Gastrocnemius medialis (tissue), 4 donors: Measurements from ENCODE around the gene HHATL. TPM values are rescaled to one million over a fixed set of nuclear protein-coding genes. Genes with fewer than 3 reads are reported as not detected.

ENCODE experiments used
- ATAC-seq, 2 donors: fragments of 150-250 bp; one replicate each; pipeline ENCODE4 v1.9.1; 2016
- DNase-seq, 2 donors: peaks; one replicate each; pipeline ENCODE4 v3.0.0-alpha.2; 2019
- H3K27ac ChIP-seq, 4 donors: fragments of 200-600 bp; sonication (generic); 1 replicate in 1 of 4; 2 replicates in 3 of 4; pipeline ENCODE4 v1.5.1; 2016 to 2018; ENCODE audit warnings: mild to moderate bottlenecking in 2 of 4, moderate library complexity in 1 of 4
- H3K27me3 ChIP-seq, 3 donors: fragments of 200-600 bp; sonication (generic) in 2 of 3; 1 replicate in 1 of 3; 2 replicates in 2 of 3; pipeline versions ENCODE4 v1.5.1 to v1.6.0; 2016 to 2019; ENCODE audit warnings: mild to moderate bottlenecking in 1 of 3, moderate library complexity in 1 of 3
- H3K36me3 ChIP-seq, 2 donors: fragments of 200-600 bp; sonication (generic) in 1 of 2; one replicate each; pipeline ENCODE4 v1.5.1; 2017 to 2018
- H3K4me1 ChIP-seq, 2 donors: fragments of 200-600 bp; sonication (generic) in 1 of 2; one replicate each; pipeline ENCODE4 v1.5.1; 2016 to 2017; ENCODE audit warnings: mild to moderate bottlenecking in 2 of 2
- H3K4me3 ChIP-seq, 4 donors: fragments of 200-600 bp; sonication (generic) in 3 of 4; 1 replicate in 1 of 4; 2 replicates in 3 of 4; pipeline ENCODE4 v1.5.1; 2016 to 2019; ENCODE audit warnings: mild to moderate bottlenecking in 2 of 4
- H3K9me3 ChIP-seq, 3 donors: fragments of 200-600 bp; sonication (generic) in 2 of 3; 1 replicate in 1 of 3; 2 replicates in 2 of 3; pipeline ENCODE4 v1.5.1; 2016 to 2019
- POLR2A ChIP-seq, 2 donors: fragments of 450-650 bp; IDR thresholded peaks; one replicate each; pipeline ENCODE4 v1.6.1; 2017; ENCODE audit warnings: antibody characterized with exemption in 2 of 2, mild to moderate bottlenecking in 2 of 2, moderate library complexity in 2 of 2
- in situ Hi-C, 4 donors: fragments of 200-750 bp; cut with MboI; loops; one replicate each; pipeline versions ENCODE4 v1.15.0 to v1.8.0; 2017; ENCODE audit warnings: low sequenced_read_pairs in 4 of 4
- intact Hi-C: fragments of 100-400 bp; cut with DNase I; formaldehyde crosslinking; loops from one replicate; pipeline ENCODE4 v1.15.1; 2023; ENCODE audit warnings: low total_unique reads
- total RNA-seq, 4 donors: library from RNA; depleted of rRNA; stranded (reverse); fragments of >200 nt; gene quantifications; one replicate each; pipeline versions ENCODE4 v1.1.0 to v1.2.3, GENCODE V29; 2016
- TF ChIP-seq, protein P1 (sequence below), 5 experiments: fragments of 450-650 bp in 3 of 5; fragments of 200-600 bp in 2 of 5; sonication (generic) in 2 of 5; IDR thresholded peaks in 4 of 5; conservative IDR thresholded peaks in 1 of 5; 1 replicate in 4 of 5; 2 replicates in 1 of 5; pipeline ENCODE4 v1.5.1; 2016 to 2019; ENCODE audit warnings: antibody characterized with exemption in 5 of 5, mild to moderate bottlenecking in 3 of 5, moderate library complexity in 3 of 5

The HHATL gene
- total RNA-seq, 4 donors from 2014 or later = 78.0 to 309 (median 164) TPM

DNA sequence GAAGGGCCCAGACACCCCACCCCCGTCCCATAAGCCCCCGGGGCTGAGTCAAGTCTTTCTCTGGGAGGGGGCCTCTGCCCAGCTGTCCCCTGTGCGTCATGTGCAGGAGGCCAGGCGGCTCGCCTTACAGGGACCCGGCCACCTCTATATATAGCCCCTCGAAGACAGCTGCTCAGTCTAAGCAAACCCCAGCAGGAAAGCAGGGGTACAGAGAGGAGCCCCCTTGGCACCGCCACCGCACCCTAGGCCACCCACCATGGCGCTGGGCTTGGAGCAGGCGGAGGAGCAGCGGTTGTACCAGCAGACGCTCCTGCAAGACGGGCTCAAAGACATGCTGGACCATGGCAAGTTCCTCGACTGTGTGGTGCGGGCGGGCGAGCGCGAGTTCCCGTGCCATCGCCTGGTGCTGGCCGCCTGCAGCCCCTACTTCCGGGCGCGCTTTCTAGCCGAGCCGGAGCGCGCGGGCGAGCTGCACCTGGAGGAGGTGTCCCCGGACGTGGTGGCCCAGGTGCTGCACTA, 17.2 kb downstream of the HHATL start, which contains the start of gene KLHL40:
Gene KLHL40, plus strand, starts transcription at position 175 of the 519 bp plus-strand sequence. Its CDS starts 82 bp downstream, at position 257.
- H3K36me3 ChIP-seq = peaks cover 0 to 22% of the 10 kb centered on the region in 2 donors
- TF ChIP-seq POLR2A (IDR thresholded peaks at IDR 0.05) = peak; percentile 97 to 98
- TF ChIP-seq, protein P1, sequence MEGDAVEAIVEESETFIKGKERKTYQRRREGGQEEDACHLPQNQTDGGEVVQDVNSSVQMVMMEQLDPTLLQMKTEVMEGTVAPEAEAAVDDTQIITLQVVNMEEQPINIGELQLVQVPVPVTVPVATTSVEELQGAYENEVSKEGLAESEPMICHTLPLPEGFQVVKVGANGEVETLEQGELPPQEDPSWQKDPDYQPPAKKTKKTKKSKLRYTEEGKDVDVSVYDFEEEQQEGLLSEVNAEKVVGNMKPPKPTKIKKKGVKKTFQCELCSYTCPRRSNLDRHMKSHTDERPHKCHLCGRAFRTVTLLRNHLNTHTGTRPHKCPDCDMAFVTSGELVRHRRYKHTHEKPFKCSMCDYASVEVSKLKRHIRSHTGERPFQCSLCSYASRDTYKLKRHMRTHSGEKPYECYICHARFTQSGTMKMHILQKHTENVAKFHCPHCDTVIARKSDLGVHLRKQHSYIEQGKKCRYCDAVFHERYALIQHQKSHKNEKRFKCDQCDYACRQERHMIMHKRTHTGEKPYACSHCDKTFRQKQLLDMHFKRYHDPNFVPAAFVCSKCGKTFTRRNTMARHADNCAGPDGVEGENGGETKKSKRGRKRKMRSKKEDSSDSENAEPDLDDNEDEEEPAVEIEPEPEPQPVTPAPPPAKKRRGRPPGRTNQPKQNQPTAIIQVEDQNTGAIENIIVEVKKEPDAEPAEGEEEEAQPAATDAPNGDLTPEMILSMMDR (IDR thresholded peaks at IDR 0.05 in 4 of 5, conservative IDR thresholded peaks at IDR 0.05 in 1 of 5) = peak in 1 of 5 experiments; percentile 8
- H3K4me1 ChIP-seq = peaks cover 40 to 57% of the 10 kb centered on the region in 2 donors
- intact Hi-C loops = loop anchor here (1.0 to 2.0 kb wide), 3 partner anchors 15 to 55 kb away; no protein-coding TSS in a partner anchor
- H3K27ac ChIP-seq = peak within 1 kb of the TSS; percentile 94 to 100 (median 99)
- no peaks in the 10 kb centered on the region for H3K27me3 ChIP-seq
- in situ Hi-C loops = no loop called here
- ATAC-seq (peak; percentile 25 to 37), DNase-seq (peak; percentile 80 to 94)
- peak within 1 kb of the TSS; percentile 61 to 82 (median 70) for H3K4me3 ChIP-seq
- H3K9me3 ChIP-seq = no peaks in the 10 kb centered on the region

DNA sequence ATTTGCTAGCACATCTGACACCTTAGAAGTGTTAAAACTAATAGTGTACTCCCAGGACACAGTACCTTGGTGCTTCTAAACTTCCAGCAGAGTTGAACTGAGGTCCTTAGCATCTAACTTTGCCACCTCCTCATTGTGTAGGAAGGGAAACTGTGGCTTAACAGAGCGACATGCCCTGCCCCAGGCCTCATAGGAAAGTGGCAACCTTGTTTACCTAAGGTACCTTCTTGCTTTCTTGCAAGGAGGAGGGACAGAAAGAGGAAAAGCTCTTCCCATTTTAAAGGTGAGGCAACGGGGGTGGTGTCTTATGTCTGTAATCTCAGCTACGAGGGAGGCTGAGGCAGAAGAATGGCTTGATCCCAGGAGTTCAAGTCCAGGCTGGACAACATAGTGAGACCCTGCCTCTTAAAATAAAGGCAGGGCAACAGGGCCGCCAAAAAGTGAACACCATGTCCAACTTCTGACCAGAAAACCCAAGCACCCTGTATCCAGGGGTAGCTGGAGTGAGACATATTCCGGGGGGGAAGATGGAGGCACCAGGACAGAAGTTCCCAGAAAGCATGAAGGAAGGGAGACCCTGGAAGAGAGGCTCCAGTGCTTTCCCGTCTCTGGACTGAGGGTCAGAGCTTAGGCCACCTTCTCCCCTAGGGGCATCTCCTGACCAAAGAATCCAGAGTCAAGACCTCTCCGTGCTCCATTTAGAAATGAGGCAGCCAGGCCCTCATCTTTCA, 17.8 kb downstream of the HHATL start:
- TF ChIP-seq, protein P1 (IDR thresholded peaks at IDR 0.05 in 4 of 5, conservative IDR thresholded peaks at IDR 0.05 in 1 of 5) = peak in 1 of 5 experiments; percentile 18
- no peak for TF ChIP-seq POLR2A (IDR thresholded peaks at IDR 0.05)
- H3K9me3 ChIP-seq = no peaks in the 10 kb centered on the region
- ATAC-seq (peak in 1 of 2 donors; percentile 3), DNase-seq (peak in 1 of 2 donors; percentile 24)
- peak overlapping the region; percentile 94 to 100 (median 99) for H3K27ac ChIP-seq
- in situ Hi-C loops (no loop called here), intact Hi-C loops (loop anchor here (1.0 to 2.0 kb wide), 3 partner anchors 16 to 56 kb away; no protein-coding TSS in a partner anchor)
- peaks cover 0 to 15% of the 10 kb centered on the region in 2 donors for H3K36me3 ChIP-seq
- no peaks in the 10 kb centered on the region for H3K27me3 ChIP-seq
- H3K4me1 ChIP-seq = peaks cover 39 to 56% of the 10 kb centered on the region in 2 donors
- peak overlapping the region in 2 of 4 donors; percentile 64 to 82 for H3K4me3 ChIP-seq

DNA sequence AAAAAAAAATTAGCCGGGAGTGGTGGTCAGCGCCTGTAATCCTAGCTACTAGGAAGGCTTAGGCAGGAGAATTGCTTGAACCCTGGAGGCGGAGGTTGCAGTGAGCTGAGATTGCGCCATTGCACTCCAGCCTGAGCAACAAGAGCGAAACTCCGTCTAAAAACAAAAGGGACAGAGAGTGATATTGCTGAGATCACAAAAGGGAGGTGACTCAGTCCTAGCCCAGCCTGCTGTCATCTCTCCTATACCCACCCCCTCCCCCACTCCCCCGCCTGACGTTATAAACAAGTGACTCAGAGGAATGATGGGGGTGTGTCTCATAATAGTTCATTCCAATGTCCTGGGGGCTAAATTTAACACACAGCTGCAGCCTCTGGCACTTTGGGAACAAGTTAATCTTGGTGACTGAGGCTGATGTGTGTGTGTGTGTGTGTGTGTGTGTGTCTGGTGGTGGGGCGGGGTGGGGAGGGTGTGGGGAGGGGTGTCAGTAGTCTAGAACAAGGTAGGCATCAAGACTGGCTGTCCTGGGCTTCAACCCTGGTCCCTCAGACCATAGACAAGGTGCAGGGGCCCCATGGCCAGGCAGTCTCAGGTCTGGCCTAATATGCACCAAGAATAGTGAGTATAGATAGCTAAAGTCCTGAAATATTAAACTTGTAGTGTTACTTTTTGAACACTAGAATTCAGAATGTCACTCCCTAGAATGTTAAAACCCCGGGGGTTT, 18.6 kb downstream of the HHATL start:
- peak; percentile 74 to 78 for ATAC-seq
- Histone ChIP-seq H3K27ac (peak overlapping the region; percentile 94 to 100 (median 99)), H3K36me3 (peaks cover 0 to 10% of the 10 kb centered on the region in 2 donors), H3K9me3 (no peaks in the 10 kb centered on the region), H3K4me3 (peak overlapping the region in 3 of 4 donors; percentile 12 to 28 (median 26)), H3K27me3 (no peaks in the 10 kb centered on the region), H3K4me1 (peaks cover 31 to 49% of the 10 kb centered on the region in 2 donors)
- in situ Hi-C loops (no loop called here), intact Hi-C loops (loop anchor here (2.0 kb wide), 1 partner anchor 17 kb away; no protein-coding TSS in a partner anchor)
- peak; percentile 93 to 97 for DNase-seq
- peak; percentile 25 to 32 for TF ChIP-seq POLR2A (IDR thresholded peaks at IDR 0.05)
- TF ChIP-seq, protein P1 (IDR thresholded peaks at IDR 0.05 in 4 of 5, conservative IDR thresholded peaks at IDR 0.05 in 1 of 5) = no peak

DNA sequence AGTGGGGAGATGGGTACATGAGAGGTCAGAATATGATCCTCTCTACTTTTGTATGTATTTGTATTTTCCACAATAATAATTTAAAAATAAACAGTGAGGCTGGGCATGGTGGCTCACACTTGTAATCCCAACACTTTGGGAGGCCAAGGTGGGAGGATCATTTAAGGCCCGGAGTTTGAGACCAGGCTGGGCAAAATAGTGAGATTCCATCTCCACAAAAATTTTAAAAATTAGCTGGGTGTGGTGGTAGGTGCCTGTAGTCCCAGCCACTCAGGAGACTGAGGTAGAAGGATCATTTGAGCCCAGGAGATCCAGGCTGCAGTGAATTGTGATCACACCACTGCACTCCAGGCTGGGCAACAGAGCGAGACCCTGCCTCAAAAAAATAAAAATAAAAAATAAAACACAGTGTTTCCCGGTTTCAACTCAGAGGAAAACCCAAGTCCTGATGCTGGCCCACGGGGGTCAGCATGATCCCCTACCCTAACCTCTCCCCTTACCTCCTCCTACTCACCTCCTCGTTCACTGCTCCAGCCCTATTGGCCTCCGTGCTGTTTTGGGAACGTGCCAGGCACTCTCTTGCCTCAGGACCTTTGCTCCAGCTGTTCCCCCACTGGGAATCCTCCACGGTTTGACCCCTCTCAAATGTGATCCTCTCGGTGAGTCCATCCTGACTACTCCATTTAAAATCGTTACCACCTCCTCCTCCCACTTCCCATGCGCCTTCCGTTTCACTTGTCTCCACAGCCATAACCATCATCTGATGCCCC, 20.1 kb downstream of the HHATL start:
- Histone ChIP-seq H3K4me3 (peak overlapping the region in 1 of 4 donors; percentile 28), H3K27me3 (no peaks in the 10 kb centered on the region), H3K4me1 (peaks cover 28 to 38% of the 10 kb centered on the region in 2 donors), H3K9me3 (no peaks in the 10 kb centered on the region), H3K36me3 (no peaks in the 10 kb centered on the region), H3K27ac (peak overlapping the region; percentile 94 to 100 (median 98))
- ATAC-seq = no peak
- intact Hi-C loops = no loop called here
- peak in 1 of 2 donors; percentile 45 for DNase-seq
- TF ChIP-seq POLR2A (IDR thresholded peaks at IDR 0.05) = no peak
- TF ChIP-seq, protein P1 (IDR thresholded peaks at IDR 0.05 in 4 of 5, conservative IDR thresholded peaks at IDR 0.05 in 1 of 5) = no peak
- in situ Hi-C loops = no loop called here
